NCI-H146 (cell line): Measurements from ENCODE around the gene GIPC3.
"Not testable (repeated sequence)": the region's sequence is repeated elsewhere in the genome, so short reads cannot be mapped to it uniquely, and the experiment has no call there.

ENCODE experiments used
- DNase-seq: peaks from one replicate; lab custom pipeline; 2025; lab: John Stamatoyannopoulos, UW

GIPC3 gene

DNA sequence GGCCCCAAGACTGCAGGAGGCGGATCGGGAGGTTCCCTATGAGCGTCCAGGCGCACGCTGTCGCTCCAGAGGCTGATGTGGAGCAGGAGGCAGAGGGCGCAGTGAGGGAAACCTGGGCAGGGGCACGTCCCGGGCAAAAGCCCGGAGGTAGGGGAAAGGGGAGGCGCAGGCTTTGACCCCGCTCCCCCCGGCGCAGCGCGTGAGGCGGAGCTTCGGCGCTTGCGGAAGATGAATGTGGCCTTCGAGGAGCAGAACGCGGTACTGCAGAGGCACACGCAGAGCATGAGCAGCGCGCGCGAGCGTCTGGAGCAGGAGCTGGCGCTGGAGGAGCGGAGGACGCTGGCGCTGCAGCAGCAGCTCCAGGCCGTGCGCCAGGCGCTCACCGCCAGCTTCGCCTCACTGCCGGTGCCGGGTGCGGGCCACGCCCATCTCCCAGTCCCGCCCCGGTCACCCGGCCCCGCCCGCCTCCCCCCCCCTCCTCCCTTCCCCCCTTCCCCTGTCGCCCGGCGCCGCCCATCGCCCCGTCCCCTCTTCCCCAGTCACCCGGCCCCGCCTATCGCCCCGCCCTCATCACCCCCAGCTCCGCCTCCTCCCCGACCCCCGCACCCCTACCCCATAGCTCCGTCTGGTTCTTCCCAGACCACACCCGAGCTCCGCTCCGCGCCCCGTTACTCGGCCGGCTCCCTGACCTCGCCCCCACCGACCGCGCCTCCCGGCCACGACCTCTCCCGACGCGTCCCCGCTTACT lies 8.4 kb upstream of the GIPC3 start:
- DNase-seq = no peak

DNA sequence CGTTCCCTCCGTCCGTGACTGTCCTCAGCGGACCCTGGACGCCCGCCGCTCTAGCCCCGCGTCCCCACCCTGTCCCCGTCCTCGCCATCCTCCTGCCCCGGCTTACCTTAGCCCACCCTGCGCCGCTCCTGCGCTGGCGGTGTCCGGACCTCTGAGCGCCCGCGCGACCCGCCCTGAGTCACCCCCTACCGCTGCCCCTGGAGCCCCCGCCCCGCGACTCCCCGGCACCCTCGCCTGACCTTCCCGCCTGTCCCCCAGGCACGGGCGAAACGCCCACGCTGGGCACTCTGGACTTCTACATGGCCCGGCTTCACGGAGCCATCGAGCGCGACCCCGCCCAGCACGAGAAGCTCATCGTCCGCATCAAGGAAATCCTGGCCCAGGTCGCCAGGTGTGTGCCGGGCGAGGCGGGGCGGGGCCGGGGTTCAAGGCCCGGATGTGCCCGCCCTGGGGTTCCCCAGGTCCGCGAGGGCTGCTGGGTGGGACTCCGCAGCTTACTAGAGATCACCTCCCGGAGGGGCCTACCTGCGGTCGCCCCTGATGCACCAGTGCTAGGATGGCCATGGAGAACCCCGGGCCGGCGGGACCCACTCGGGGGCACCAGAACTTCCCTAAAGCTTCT lies 7.4 kb upstream of the GIPC3 start:
- DNase-seq = no peak

DNA sequence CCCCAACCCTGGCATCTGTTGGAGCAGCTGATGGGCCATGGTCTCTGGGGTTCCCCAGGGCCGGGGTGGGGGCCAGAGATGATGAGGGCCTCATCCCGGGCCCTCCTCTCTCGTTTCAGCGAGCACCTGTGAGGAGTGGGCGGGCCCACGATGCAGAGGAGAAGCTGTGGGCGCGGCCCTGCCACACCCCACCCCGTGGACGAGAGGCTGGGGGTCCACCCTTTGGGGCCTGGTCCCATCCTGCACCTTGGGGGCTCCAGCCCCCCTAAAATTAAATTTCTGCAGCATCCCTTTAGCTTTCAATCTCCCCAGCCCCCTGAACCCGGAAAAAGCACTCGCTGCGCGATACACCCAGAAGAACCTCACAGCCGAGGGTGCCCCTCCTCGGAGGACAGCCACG lies 6.9 kb upstream of the GIPC3 start:
- DNase-seq = no peak

DNA sequence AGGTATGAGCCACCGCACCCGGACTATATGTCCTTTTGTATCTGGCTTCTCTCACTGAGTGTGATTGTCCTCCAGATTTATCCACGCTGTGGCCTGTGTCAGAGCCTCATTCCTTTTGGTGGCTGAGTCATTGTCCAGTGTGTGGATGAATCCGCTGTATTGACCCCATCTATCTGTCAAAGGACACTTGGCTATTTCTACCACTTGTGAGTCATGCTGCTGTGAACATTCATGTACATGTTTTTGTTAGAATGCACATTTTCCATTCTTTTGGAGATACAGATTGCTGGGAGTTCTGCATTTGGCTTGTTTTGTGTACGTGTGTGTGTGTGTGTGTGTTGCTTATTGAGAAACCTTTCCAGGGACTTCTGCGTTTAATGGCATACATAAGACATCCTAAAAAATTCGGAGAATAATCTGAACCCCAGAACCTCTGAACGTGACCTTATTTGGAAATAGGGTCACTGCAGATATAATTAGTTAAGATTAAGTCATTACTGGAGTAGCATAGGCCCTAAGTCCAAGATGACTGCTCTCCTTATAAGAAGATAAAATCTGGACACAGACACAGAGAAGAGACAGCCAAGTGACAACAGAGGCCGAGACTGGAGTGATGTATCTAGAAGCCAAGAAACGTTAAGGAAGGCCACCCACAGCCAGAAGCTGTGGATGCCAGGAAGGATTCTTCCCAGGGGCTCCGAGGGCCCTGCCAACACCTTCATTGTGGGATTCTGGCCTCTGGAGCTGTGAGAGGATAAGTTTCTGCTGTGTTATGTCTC lies 4.9 kb upstream of the GIPC3 start:
- no peak for DNase-seq

DNA sequence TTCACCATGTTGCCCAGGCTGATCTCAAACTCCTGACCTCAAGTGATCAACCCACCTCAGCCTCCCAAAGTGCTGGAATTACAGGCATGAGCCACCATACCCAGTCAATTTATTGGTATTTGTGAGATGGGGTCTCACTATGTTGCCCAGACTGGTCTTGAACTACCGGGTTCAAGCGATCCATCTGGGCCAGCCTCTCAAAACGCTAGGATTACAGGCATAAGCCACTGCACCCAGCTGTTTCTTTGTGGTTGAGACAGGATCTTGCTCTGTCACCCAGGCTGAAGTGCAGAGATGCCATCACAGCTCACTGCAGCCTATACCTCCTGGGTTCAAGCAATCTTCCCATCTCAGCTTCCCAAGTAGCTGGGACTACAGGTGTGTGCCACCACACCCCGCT lies 3.5 kb upstream of the GIPC3 start:
- DNase-seq = not testable (repeated sequence)

DNA sequence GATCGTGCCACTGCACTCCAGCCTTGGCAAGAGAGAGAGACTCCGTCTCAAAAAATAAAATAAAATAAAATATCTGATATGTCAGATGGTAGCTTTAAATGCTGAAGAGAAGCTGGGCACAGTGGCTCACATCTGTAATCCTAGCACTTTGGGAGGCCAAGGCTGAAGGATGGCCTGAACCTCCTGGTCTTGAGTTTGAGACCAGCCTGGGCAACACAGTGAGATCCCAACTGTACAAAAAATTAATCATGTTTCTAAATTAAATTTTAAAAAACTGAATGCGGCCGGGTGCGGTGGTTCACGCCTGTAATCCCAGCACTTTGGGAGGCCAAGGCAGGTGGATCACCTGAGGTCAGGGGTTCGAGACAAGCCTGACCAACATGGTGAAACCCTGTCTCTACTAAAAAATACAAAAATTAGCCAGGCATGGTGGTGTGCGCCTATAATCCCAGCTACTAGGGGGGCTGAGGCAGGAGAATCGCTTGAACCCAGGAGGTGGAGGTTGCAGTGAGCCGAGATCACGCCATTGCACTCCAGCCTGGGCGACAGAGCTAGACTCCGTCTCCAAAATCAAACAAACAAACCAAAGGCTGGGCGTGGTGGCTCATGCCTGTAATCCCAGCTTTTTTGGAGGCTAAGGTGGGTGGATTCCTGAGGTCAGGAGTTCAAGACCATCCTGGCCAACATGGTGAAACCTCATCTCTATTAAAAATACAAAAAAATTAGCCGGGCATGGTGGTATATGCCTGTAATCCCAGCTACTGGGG lies 1.1 kb upstream of the GIPC3 start:
- DNase-seq = not testable (repeated sequence)

DNA sequence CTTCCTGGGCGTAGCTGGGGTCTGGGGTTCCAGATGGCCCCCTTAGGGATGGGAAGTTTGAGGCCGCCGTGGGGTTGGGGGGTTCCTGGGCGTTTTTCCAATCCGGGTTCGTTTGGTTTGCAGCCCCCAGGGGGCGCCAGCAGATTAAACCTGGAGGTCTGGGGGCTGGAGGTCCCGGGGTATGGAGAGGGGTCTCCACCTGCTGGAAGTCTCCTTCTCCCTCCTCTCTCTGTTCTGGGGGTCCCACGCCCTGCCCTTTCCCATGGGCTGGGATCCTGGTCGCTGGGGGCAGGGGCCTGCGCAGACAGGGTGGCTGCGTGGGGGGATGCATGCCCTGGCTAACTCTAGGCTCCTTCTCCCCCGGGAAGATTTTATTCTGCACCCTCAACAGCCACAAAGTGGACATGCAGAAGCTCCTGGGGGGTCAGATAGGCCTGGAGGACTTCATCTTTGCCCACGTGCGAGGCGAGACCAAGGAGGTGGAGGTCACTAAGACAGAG lies 899 bp downstream of the GIPC3 start:
- peak; percentile 6 for DNase-seq

DNA sequence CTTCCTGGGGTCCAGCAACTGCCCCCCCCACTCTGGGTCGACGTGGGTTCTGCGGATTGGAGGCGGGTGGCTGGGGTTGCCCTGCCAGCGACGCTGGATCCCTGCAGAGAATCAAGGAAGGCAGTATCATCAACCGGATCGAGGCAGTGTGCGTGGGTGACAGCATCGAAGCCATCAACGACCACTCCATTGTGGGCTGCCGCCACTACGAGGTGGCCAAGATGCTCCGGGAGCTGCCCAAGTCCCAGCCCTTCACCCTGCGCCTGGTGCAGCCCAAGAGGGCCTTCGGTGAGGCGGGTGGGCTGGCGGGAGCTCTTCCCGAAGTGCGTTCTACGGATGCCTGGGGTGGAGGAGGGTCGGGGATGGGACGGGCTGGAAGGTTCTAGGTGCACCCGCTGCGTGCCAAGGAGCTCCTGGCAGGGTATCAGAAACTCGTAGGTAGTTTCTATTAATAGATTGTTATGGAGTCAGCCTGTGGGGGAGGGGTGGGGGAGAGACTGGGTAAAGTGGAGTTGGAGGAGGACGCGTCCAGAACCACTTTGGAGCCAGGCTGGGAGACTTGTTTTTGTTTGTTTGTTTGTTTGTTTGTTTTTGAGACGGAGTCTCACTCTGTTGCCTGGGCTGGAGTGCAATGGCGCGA lies 1.5 kb downstream of the GIPC3 start:
- DNase-seq = no peak

DNA sequence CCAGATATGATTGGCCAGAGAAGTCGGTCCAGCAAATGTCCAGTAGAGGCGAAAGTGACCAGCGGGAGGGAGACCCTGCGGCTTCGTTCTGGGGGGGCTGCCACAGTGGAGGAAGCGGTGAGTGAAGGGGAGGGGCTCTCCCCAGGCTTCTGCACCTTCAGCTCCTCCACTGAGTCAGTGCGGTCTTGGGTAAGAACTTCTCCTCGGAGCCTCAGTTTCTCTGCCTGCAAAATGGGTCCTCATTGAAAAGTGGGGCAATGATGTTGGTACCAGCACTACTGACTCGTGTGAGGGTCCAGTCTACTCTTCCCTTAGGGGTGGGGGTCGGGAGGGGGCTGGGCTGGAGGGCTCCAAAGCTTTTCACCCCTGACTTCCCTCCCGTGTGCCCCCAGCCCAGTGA lies 4.2 kb downstream of the GIPC3 start:
- DNase-seq = no peak

DNA sequence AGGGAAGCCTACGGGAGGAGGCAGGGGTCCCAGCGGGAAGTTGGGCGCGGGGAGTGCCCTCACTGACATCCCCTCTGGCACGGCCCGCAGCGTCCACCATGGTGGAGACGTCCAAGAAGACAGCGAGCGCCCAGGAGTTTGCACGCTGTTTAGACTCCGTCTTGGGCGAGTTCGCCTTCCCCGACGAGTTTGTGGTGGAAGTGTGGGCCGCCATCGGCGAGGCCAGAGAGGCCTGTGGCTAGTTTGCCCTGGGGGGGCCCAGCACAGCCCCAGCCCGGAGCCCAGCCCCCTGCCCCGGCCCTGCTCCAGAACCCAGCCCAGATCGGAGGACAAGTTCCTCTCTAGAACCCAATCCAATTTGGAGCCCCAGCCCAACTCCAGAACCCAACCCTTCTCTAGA lies 4.7 kb downstream of the GIPC3 start:
- no peak for DNase-seq

DNA sequence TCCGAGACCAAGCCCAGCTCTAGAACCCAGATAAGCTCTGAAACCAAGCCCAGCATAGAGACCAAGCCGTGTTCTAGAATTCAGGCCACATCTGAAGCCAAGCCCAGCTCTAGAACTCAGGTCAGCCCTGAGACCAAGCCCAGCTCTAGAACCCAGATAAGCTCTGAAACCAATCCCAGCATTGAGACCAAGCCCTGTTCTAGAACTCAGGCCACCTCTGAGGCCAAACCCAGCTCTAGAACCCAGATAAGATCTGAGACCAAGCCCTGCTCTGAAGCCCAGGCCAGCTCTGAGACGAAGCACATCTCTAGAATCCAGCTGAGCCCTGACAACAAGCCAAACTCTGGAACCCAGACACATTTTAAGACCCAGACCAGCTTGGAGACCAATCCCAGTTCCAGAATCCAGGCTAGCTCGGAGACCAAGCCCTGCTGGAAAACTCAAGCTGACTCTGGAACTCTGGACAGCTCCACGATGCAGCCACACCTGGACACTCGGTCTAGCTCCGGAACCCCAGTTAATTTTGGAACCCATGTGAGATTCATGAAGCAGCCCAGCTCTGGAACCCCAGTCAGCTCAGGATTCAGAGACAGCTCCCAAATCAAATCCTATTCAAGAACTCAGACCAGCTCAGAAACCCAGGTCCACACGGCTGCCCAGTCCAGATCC lies 5.8 kb downstream of the GIPC3 start:
- DNase-seq = no peak

DNA sequence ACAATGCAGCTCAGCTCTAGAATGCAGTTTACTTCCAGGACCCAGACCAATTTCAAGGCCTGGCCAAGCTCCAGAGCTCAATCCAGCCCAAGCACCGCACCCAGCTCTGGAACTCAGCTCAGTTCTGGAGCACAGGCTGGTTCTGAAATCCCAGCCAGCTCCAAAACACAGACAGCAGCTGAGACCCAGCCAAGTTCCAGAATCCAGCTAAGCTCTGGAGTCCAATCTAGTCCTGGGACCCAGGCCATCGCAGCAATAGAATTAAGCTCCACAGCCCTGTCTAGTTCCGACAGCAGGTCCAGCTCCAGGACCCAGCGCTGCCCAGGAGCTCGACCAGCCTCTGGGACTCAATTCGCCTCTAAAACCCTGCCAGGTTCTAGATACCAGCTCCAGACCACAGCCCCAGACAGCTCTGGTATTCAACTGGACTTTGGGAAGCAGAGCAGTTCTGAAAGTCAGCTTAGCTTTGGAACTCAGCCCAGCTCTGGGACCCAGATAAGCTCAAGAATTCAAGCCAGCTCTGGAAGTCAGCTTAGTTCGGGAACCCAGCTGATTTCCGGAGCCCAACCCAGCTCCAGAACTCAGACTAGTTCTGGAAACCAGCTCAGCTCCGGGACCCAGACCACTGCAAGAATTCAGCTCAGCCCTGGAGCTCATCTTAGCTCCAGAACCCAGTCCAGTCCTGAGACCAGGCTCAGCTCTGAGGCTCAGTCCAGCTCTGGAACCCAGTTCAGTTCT lies 6.8 kb downstream of the GIPC3 start:
- no peak for DNase-seq

DNA sequence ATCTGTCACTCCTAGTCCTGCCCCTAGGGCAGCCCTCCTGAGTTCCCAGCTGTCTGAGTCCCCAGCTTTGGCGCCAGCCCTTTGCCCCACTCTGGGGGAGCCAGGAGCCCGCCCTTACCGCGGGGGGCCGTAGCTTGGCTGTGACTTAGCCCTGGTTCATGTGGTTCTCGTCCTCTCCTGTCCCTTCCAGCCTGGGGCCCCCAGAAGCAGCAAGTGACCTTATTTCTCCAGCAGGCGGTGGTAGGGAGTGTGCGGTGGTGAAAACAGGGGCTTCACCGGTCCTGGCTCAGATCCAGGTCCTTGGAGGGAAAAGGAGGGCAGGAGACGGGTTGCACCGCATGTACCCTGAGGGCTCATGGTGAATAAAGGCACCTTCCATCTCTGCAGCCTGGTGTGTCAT lies 7.9 kb downstream of the GIPC3 start:
- DNase-seq = no peak

DNA sequence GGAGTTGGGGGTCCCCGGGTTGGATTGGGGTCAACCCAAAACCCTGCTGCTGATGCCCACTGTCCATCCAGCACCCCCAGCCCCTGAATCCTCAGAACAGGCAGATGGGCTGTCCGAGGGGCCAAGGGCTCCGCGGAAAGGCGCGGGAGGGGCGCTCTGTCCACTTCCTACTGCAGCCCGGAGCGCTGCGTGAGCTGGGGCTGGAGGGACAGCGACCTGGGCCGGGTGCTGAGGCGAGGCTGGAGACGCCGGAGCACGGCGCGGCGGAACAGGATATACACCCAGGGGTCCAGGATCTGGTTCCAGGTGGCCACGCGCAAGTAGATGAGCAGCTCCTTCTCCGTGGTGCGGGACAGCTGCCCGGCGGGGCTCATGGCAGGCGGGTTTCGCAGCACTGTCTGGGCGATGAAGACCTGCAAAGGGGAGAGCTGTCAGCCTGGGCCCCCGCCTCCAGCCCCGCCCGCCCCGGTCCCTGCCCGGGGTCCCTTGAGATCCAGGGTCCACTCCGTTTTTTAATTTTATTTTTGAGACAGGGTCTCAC lies 10.3 kb downstream of the GIPC3 start:
- no peak for DNase-seq

DNA sequence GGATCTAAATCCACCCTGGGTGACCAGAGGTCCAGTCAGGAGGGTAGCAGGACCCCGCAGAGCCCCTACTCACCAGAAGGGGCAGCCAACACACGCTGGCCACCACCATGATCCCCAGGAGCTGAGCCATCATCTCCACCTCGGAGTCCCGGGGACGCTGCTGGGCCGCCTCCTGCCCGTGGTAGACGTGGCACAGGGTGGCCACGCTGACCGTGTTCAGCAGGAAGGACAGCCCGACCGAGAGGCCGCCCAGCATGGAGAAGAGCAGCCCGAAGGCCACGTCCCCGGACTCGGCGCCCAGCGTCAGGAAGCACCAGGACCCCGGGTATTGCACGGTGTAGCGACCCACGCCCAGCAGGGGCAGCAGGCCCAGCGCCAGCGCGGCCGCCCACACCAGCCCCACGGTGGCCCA lies 14.5 kb downstream of the GIPC3 start:
- DNase-seq = no peak

DNA sequence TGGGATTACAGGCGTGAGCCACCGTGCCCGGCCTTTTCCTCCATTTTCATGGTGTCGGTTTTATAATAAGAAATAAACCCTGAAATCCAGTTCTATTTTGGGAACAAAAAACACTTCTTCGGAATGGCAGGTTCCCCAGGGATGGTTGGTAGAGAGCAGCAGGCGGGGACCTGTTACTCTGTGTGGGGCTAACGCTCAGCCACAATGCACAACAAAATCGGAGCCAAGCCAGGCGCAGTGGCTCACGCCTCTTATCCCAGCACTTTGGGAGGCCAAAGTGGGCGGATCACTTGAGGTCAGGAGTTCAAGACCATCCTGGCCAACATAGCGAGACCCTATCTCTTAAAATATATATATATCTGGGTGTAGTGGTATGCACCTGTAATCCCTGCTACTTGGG lies 15.7 kb downstream of the GIPC3 start:
- no peak for DNase-seq

DNA sequence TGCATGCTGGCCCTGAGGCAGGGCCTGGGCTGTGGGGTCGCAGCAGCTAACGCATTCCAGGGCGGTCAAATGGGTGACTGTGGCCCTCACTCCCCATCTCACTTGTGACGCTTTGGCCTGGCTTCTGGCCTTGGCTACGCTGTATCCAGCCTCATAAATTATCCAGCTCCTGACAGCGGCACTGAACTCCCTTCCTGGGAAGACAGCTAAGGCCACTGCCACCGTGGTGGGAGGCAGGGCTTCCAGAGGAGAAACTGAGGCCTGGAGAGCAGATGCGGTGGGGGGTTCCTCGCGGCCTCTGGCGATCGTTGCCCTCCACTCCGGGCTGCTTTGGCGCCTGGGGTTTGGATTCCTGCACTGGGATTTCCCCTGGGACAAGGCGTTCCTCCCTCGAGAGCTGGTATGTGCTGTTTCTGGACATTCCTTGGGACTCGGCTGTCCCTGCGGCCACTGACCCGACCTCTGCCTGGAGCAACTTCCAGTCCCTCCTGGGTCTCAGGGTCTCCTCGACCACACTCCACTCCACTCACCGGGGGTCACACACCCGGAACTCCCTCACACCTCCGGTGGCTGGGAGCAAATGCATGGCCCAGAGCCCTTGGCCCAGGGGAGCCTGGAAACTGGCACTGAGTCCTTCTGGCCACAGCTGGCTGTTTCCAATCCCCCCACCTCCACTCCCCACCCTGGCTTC lies 18.0 kb downstream of the GIPC3 start:
- DNase-seq = no peak

DNA sequence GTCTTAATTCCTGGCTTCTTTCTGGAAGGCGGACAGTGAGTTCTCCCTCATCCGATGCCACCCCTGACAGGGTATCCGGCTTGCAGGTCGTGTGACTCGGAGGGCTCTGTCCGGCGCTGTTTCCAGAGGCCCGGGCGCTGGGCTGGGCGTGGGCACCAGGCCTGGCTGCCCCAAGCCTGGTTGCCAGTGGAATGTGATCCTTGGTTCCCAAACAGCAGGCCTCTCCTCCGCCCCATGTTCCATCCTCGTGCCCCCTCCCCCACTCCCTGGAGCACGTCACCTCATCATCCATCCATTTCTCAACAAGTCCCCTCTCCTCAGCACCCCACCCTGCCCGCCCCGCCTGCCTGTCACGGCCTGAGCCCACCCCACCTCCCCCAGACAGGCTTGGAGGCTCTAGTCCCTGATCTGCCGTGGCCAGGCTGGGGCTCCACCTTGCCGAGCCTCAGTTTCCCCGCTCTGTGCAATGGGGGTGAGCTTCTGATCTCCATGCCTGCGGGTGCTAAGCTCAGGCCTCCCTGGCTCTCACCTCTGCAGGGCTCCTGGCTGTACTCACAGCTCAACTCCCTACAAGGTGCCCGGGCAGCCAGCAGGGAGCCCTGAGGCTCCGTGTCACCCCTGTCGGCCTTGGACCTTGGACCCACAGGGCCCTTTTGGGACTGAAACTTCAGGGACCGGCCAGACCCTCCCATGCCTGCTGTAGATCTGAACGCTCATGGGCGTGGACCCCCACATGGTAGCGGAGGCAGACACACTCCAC lies 19.1 kb downstream of the GIPC3 start:
- DNase-seq = no peak

DNA sequence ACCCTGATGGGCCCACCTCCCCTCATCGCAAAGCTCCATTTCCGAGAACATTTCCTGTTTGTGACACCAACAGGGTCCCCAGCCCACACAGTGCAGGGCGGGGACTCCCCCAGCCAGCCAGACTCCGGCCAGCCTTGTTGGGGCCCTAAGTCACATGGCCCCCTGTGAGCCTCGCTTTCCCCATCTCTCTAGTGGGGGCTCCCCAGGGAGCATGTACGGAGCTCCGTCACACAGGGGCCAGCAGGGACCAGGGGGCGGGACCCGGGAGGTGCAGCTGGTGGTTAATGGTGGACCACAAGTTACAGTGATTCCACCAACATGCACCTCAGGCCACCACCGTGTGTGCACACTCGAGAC lies 19.7 kb downstream of the GIPC3 start:
- no peak for DNase-seq
